A549 (cell line): ENCODE data around the gene KIF14. TPM values are rescaled to one million over a fixed set of nuclear protein-coding genes. Genes with fewer than 3 reads are reported as not detected.

Experiments used
- ATAC-seq, 2 experiments: fragments of 200-7000 bp in 1 of 2; fragments of >200 bp in 1 of 2; cut with Nextera tagmentation in 1 of 2; cut with Tn5 transposase in 1 of 2; 3 replicates each; pipeline versions ENCODE4 v1.8.0 to v1.9.1; 2018 to 2020; ENCODE audit warnings: mild to moderate bottlenecking in 1 of 2, moderate library complexity in 1 of 2
- CTCF ChIA-PET: fragments of 300-600 bp; sonication (Branson Sonifier 250); formaldehyde crosslinking; extraction: SDS; loops from one replicate; lab custom pipeline; 2021; ENCODE audit warnings: antibody characterized with exemption, inconsistent platforms; lab: Yijun Ruan, JAX
- POLR2A ChIA-PET: fragments of 350-600 bp; formaldehyde crosslinking; extraction: SDS; loops from one replicate; lab custom pipeline; 2021; ENCODE audit warnings: antibody characterized with exemption, inconsistent platforms; lab: Yijun Ruan, JAX
- DNase-seq, 2 experiments: peaks; one replicate each; pipeline versions ENCODE4 v3.0.0 to v3.0.0-alpha.2; 2011 to 2016; ENCODE audit warnings: low read depth in 1 of 2, low spot score in 1 of 2
- FAIRE-seq: peaks from 2 replicates; lab custom pipeline; 2011; peaks lifted over from hg19 to GRCh38; lab: Jason Lieb, UNC
- H3K27ac ChIP-seq, 2 experiments: fragments of >200 bp; sonication (Bioruptor Twin); formaldehyde crosslinking; 3 replicates each; pipeline ENCODE4 v1.5.1; 2016 to 2017
- H3K4me1 ChIP-seq: fragments of >200 bp; sonication (Bioruptor Twin); formaldehyde crosslinking; 3 replicates; pipeline ENCODE4 v1.6.1; 2016
- H3K4me2 ChIP-seq: fragments of >200 bp; sonication (Bioruptor Twin); formaldehyde crosslinking; 3 replicates; pipeline ENCODE4 v1.6.1; 2016
- H3K4me3 ChIP-seq: fragments of >200 bp; sonication (Bioruptor Twin); formaldehyde crosslinking; 3 replicates; pipeline ENCODE4 v1.5.1; 2016
- H3K9me3 ChIP-seq: fragments of >200 bp; sonication (Bioruptor Twin); formaldehyde crosslinking; 3 replicates; pipeline ENCODE4 v1.6.1; 2016
- ATOH8 ChIP-seq: fragments of 250-450 bp; sonication (Bioruptor Pico); IDR thresholded peaks from 2 replicates; pipeline ENCODE4 v1.5.0; 2020; ENCODE audit warnings: low read depth, mild to moderate bottlenecking, moderate library complexity
- EHMT2 ChIP-seq: fragments of 200-600 bp; sonication (generic); IDR thresholded peaks from 2 replicates; pipeline ENCODE4 v1.6.1; 2016; ENCODE audit warnings: antibody characterized with exemption, low read depth, mild to moderate bottlenecking, moderate library complexity
- FOSB ChIP-seq: fragments of 250-450 bp; sonication (Bioruptor Pico); IDR thresholded peaks from 2 replicates; pipeline ENCODE4 v1.5.0; 2020; ENCODE audit warnings: mild to moderate bottlenecking, moderate library complexity
- GATA3 ChIP-seq: IDR thresholded peaks from 2 replicates; pipeline ENCODE4 v1.6.1; 2012; ENCODE audit warnings: borderline replicate concordance
- HOXB5 ChIP-seq: fragments of 250-450 bp; sonication (Bioruptor Pico); IDR thresholded peaks from 2 replicates; pipeline ENCODE4 v1.5.0; 2020; ENCODE audit warnings: mild to moderate bottlenecking, moderate library complexity
- KDM5A ChIP-seq: fragments of 200-600 bp; sonication (generic); IDR thresholded peaks from 2 replicates; pipeline ENCODE4 v1.6.1; 2016; ENCODE audit warnings: antibody characterized with exemption, mild to moderate bottlenecking
- MAZ ChIP-seq: fragments of 150-350 bp; IDR thresholded peaks from 2 replicates; pipeline ENCODE4 v1.6.1; 2014; ENCODE audit warnings: antibody characterized with exemption, low read depth, low read length, borderline replicate concordance
- POLR2A ChIP-seq: IDR thresholded peaks from 2 replicates; pipeline ENCODE4 v1.6.1; 2012; ENCODE audit warnings: mild to moderate bottlenecking, low read length
- RCOR1 ChIP-seq: fragments of 150-350 bp; IDR thresholded peaks from 2 replicates; pipeline ENCODE4 v1.6.1; 2014; ENCODE audit warnings: antibody characterized with exemption, low read length, low read depth
- TFCP2L1 ChIP-seq: fragments of 250-450 bp; sonication (Bioruptor Pico); IDR thresholded peaks from 2 replicates; pipeline ENCODE4 v1.5.0; 2021; ENCODE audit warnings: mild to moderate bottlenecking
- TP53 ChIP-seq: fragments of 250-450 bp; sonication (Bioruptor Pico); IDR thresholded peaks from 2 replicates; pipeline ENCODE4 v1.5.0; 2021; ENCODE audit warnings: mild to moderate bottlenecking, moderate library complexity
- ZSCAN20 ChIP-seq: fragments of 250-450 bp; sonication (Bioruptor Pico); IDR thresholded peaks from 2 replicates; pipeline ENCODE4 v1.8.0; 2022; ENCODE audit warnings: mild to moderate bottlenecking, moderate library complexity
- WGBS: methylation state at CpG from one replicate; pipeline ENCODE4 v1.1.6; 2017; ENCODE audit errors: missing lambda C conversion rate; 5-methylcytosine and 5-hydroxymethylcytosine counted together
- polyA plus RNA-seq, 4 experiments: library from polyadenylated mRNA; depleted of rRNA in 3 of 4; stranded (reverse); fragments of >200 nt; fragmentation: RNase III in 1 of 4; extraction: RNeasy Plus Mini Kit Qiagen cat#74134 plus additional on column Dnase treatment in 1 of 4; gene quantifications; 2 replicates in 3 of 4; 3 replicates in 1 of 4; pipeline ENCODE4 v1.2.3, GENCODE V29; 2011 to 2017
- TF ChIP-seq, protein P1 (sequence below): fragments of 150-350 bp; IDR thresholded peaks from 2 replicates; pipeline ENCODE4 v1.6.1; 2014; ENCODE audit warnings: low read depth, mild to moderate bottlenecking, low read length
- TF ChIP-seq, protein P2 (sequence below): IDR thresholded peaks from 2 replicates; pipeline ENCODE4 v1.6.1; 2012
- TF ChIP-seq, protein P3 (sequence below): fragments of 200-600 bp; sonication (generic); IDR thresholded peaks from 2 replicates; pipeline ENCODE4 v1.6.1; 2016; ENCODE audit warnings: antibody characterized with exemption, mild to moderate bottlenecking, moderate library complexity

KIF14 gene
- polyA plus RNA-seq, 2 of the 4 experiments (the other 2 are of a cell fraction), result 13.0 to 20.4 TPM

DNA sequence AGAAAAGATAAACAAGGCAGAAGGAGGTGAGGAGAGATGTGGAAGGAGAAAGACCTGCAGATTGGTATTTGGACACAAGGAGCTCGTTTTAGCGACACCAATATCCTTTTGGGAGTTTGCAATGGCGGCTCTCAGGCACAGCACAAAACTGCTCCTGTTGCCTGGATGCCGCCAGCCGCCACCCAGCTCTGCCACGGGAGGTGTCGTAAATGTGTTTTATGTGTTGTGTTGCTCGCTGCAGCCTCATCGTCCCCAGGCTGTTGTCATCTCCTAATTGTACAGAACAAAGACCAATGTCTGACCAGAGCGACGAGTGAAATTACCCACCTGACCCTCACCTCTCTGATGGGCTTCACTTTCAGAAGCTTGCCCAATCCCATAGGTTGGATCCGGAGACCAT is 114.1 kb downstream of the KIF14 start:
- Histone ChIP-seq H3K9me3 (no peaks in the 10 kb centered on the region), H3K4me1 (peaks cover 7% of the 10 kb centered on the region; the same call in 1 of the 3 replicates), H3K4me2 (no peak overlapping the region), H3K27ac (no peak overlapping the region), H3K4me3 (no peak overlapping the region)
- no peak for DNase-seq
- FAIRE-seq, result no peak
- WGBS, result 89% methylated on average over 12 of the region's 12 CpGs
- ChIA-PET CTCF (interaction anchor here (0.7 to 2.0 kb wide), 2 partner anchors 11 to 18 kb away, joined by 3 to 8 read pairs; no protein-coding TSS in a partner anchor), POLR2A (no interaction called here)
- TF ChIP-seq HOXB5, result no peak
- TF ChIP-seq, protein P1, sequence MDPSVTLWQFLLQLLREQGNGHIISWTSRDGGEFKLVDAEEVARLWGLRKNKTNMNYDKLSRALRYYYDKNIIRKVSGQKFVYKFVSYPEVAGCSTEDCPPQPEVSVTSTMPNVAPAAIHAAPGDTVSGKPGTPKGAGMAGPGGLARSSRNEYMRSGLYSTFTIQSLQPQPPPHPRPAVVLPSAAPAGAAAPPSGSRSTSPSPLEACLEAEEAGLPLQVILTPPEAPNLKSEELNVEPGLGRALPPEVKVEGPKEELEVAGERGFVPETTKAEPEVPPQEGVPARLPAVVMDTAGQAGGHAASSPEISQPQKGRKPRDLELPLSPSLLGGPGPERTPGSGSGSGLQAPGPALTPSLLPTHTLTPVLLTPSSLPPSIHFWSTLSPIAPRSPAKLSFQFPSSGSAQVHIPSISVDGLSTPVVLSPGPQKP, result no peak
- TF ChIP-seq GATA3, result no peak
- TF ChIP-seq, protein P2, sequence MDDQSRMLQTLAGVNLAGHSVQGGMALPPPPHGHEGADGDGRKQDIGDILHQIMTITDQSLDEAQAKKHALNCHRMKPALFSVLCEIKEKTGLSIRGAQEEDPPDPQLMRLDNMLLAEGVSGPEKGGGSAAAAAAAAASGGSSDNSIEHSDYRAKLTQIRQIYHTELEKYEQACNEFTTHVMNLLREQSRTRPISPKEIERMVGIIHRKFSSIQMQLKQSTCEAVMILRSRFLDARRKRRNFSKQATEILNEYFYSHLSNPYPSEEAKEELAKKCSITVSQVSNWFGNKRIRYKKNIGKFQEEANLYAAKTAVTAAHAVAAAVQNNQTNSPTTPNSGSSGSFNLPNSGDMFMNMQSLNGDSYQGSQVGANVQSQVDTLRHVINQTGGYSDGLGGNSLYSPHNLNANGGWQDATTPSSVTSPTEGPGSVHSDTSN, result no peak
- TF ChIP-seq TP53 (CRISPR knock-in tag), result no peak
- no peak for TF ChIP-seq TFCP2L1 (CRISPR knock-in tag)
- TF ChIP-seq ZSCAN20 (CRISPR knock-in tag), result no peak
- TF ChIP-seq FOSB (CRISPR knock-in tag), result no peak
- no peak for TF ChIP-seq EHMT2
- no peak for ATAC-seq

- H3K9me3 ChIP-seq, result no peaks in the 10 kb centered on the region
- ChIA-PET CTCF (interaction anchor here (2.0 kb wide), 1 partner anchor 17 kb away, joined by 8 read pairs; no protein-coding TSS in a partner anchor), POLR2A (no interaction called here)
- DNase-seq (no peak), FAIRE-seq (no peak), ATAC-seq (no peak)
- WGBS, result 43% methylated on average over 1 of the region's 1 CpG
- H3K27ac ChIP-seq, result no peak overlapping the region
- TF ChIP-seq MAZ (no peak), KDM5A (no peak), TFCP2L1 (CRISPR knock-in tag) (no peak), ATOH8 (CRISPR knock-in tag) (no peak), RCOR1 (no peak), POLR2A (no peak)
- TF ChIP-seq, protein P3, sequence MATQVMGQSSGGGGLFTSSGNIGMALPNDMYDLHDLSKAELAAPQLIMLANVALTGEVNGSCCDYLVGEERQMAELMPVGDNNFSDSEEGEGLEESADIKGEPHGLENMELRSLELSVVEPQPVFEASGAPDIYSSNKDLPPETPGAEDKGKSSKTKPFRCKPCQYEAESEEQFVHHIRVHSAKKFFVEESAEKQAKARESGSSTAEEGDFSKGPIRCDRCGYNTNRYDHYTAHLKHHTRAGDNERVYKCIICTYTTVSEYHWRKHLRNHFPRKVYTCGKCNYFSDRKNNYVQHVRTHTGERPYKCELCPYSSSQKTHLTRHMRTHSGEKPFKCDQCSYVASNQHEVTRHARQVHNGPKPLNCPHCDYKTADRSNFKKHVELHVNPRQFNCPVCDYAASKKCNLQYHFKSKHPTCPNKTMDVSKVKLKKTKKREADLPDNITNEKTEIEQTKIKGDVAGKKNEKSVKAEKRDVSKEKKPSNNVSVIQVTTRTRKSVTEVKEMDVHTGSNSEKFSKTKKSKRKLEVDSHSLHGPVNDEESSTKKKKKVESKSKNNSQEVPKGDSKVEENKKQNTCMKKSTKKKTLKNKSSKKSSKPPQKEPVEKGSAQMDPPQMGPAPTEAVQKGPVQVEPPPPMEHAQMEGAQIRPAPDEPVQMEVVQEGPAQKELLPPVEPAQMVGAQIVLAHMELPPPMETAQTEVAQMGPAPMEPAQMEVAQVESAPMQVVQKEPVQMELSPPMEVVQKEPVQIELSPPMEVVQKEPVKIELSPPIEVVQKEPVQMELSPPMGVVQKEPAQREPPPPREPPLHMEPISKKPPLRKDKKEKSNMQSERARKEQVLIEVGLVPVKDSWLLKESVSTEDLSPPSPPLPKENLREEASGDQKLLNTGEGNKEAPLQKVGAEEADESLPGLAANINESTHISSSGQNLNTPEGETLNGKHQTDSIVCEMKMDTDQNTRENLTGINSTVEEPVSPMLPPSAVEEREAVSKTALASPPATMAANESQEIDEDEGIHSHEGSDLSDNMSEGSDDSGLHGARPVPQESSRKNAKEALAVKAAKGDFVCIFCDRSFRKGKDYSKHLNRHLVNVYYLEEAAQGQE, result no peak
- no peak overlapping the region for H3K4me3 ChIP-seq
- peaks cover 7% of the 10 kb centered on the region; the same call in 1 of the 3 replicates for H3K4me1 ChIP-seq
- H3K4me2 ChIP-seq, result no peak overlapping the region
Observed at GRCh38 chr1:200505257-200505656, 115.3 kb downstream of the KIF14 start.

Other genes with a start within 250 kb of the KIF14 start
- gene ZNF281, start 210.7 kb downstream of the KIF14 start, polyA plus RNA-seq (2011; rRNA removed), result 39.1 and 40.8 TPM in 2 replicates
- 30.8 to 33.7 TPM (median 31.5 TPM) in 3 replicates for gene ZNF281, start 210.7 kb downstream of the KIF14 start, polyA plus RNA-seq (2017; fragmentation: RNase III; extraction: RNeasy Plus Mini Kit Qiagen cat#74134 plus additional on column Dnase treatment)
- 28.7 and 42.9 TPM in 2 replicates for gene DDX59, start 49.2 kb upstream of the KIF14 start, polyA plus RNA-seq (2011; rRNA removed)
- gene DDX59, start 49.2 kb upstream of the KIF14 start, polyA plus RNA-seq (2017; fragmentation: RNase III; extraction: RNeasy Plus Mini Kit Qiagen cat#74134 plus additional on column Dnase treatment), result 16.0 to 16.6 TPM (median 16.3 TPM) in 3 replicates
- gene CAMSAP2, start 118.1 kb upstream of the KIF14 start, polyA plus RNA-seq (2011; rRNA removed), result 28.4 and 28.5 TPM in 2 replicates
- 17.3 to 18.1 TPM (median 17.6 TPM) in 3 replicates for gene CAMSAP2, start 118.1 kb upstream of the KIF14 start, polyA plus RNA-seq (2017; fragmentation: RNase III; extraction: RNeasy Plus Mini Kit Qiagen cat#74134 plus additional on column Dnase treatment)